ENCODE data around the gene BRSK1. TPM values are rescaled to one million over a fixed set of nuclear protein-coding genes. Genes with fewer than 3 reads are reported as not detected.

Gene BRSK1
- total and polyA plus RNA-seq, 2 donors from 2014 or later, result 1.4 to 6.5 TPM

- Histone ChIP-seq H3K4me3 (ENCODE audit: low read length in 3 of 3) (no peak overlapping the region), H3K27ac (ENCODE audit: low read depth in 2 of 2, low read length in 2 of 2) (no peak overlapping the region), H3K4me1 (ENCODE audit: control insufficient read depth in 2 of 3, insufficient read depth in 2 of 3, low read depth in 1 of 3, low read length in 3 of 3) (peaks cover 0 to 6% (median 0%) of the 10 kb centered on the region in 3 donors), H3K27me3 (ENCODE audit: control insufficient read depth, insufficient read depth, low read length) (no peaks in the 10 kb centered on the region), H3K36me3 (ENCODE audit: control insufficient read depth in 2 of 3, insufficient read depth in 3 of 3, low read length in 3 of 3) (peaks cover 0 to 19% (median 7%) of the 10 kb centered on the region in 3 donors), H3K9ac (ENCODE audit: low read length in 3 of 3) (no peak overlapping the region), H3K9me3 (ENCODE audit: control insufficient read depth in 2 of 3, insufficient read depth in 1 of 3, low read length in 3 of 3) (no peaks in the 10 kb centered on the region)
- intact Hi-C loops (cut with DNase I), result no loop called here
- FAIRE-seq, result no peak
- DNase-seq, result no peak
- TF ChIP-seq CTCF (IDR thresholded peaks at IDR 0.05; ENCODE audit: borderline replicate concordance, extremely low read depth, insufficient read depth), result no peak
Measured at GRCh38 chr19:55275851-55276719, 7.7 kb upstream of the BRSK1 start.

- Histone ChIP-seq H3K4me1 (ENCODE audit: control insufficient read depth in 2 of 3, insufficient read depth in 2 of 3, low read depth in 1 of 3, low read length in 3 of 3) (peaks cover 0 to 6% (median 0%) of the 10 kb centered on the region in 3 donors), H3K9me3 (ENCODE audit: control insufficient read depth in 2 of 3, insufficient read depth in 1 of 3, low read length in 3 of 3) (no peaks in the 10 kb centered on the region), H3K9ac (ENCODE audit: low read length in 3 of 3) (no peak overlapping the region), H3K4me3 (ENCODE audit: low read length in 3 of 3) (no peak overlapping the region), H3K27ac (ENCODE audit: low read depth in 2 of 2, low read length in 2 of 2) (no peak overlapping the region), H3K36me3 (ENCODE audit: control insufficient read depth in 2 of 3, insufficient read depth in 3 of 3, low read length in 3 of 3) (peaks cover 0 to 19% (median 7%) of the 10 kb centered on the region in 3 donors), H3K27me3 (ENCODE audit: control insufficient read depth, insufficient read depth, low read length) (no peaks in the 10 kb centered on the region)
- intact Hi-C loops (cut with DNase I), result no loop called here
- no peak for TF ChIP-seq CTCF (IDR thresholded peaks at IDR 0.05; ENCODE audit: borderline replicate concordance, extremely low read depth, insufficient read depth)
- DNase-seq (no peak), FAIRE-seq (no peak)
Measured at GRCh38 chr19:55276720-55277430, 6.9 kb upstream of the BRSK1 start.

GRCh38 chr19:55277494-55277893 lies 6.3 kb upstream of the BRSK1 start:
- intact Hi-C loops (cut with DNase I), result no loop called here
- H3K27ac ChIP-seq (ENCODE audit: low read depth in 2 of 2, low read length in 2 of 2), result no peak overlapping the region
- H3K9me3 ChIP-seq (ENCODE audit: control insufficient read depth in 2 of 3, insufficient read depth in 1 of 3, low read length in 3 of 3), result no peaks in the 10 kb centered on the region
- no peak overlapping the region for H3K4me3 ChIP-seq (ENCODE audit: low read length in 3 of 3)
- H3K27me3 ChIP-seq (ENCODE audit: control insufficient read depth, insufficient read depth, low read length), result no peaks in the 10 kb centered on the region
- H3K36me3 ChIP-seq (ENCODE audit: control insufficient read depth in 2 of 3, insufficient read depth in 3 of 3, low read length in 3 of 3), result peaks cover 0 to 17% (median 5%) of the 10 kb centered on the region in 3 donors
- TF ChIP-seq CTCF (IDR thresholded peaks at IDR 0.05; ENCODE audit: borderline replicate concordance, extremely low read depth, insufficient read depth), result no peak
- H3K4me1 ChIP-seq (ENCODE audit: control insufficient read depth in 2 of 3, insufficient read depth in 2 of 3, low read depth in 1 of 3, low read length in 3 of 3), result peaks cover 0 to 6% (median 0%) of the 10 kb centered on the region in 3 donors
- H3K9ac ChIP-seq (ENCODE audit: low read length in 3 of 3), result no peak overlapping the region
- no peak for FAIRE-seq
- peak in 1 of 5 donors; percentile 68 for DNase-seq
